Aorta (tissue), 5 donors: ENCODE measurements around the gene AP1G1. TPM values are rescaled to one million over a fixed set of nuclear protein-coding genes. Genes with fewer than 3 reads are reported as not detected.
"Not testable (repeated sequence)": the region's sequence is repeated elsewhere in the genome, so short reads cannot be mapped to it uniquely, and the experiment has no call there.

ENCODE experiments used
- ATAC-seq: fragments of 200-7000 bp; cut with Tn5 transposase; one replicate; pipeline ENCODE4 v1.9.1; 2022; ENCODE audit warnings: moderate library complexity; ENCODE audit not compliant: low FRiP score
- DNase-seq, 2 donors: peaks; one replicate each; pipeline ENCODE4 v3.0.0-alpha.2; 2020
- H3K27ac ChIP-seq, 2 donors: one replicate each; pipeline ENCODE4 v1.5.1; 2013; ENCODE audit warnings: low read length in 2 of 2, mild to moderate bottlenecking in 2 of 2, moderate library complexity in 2 of 2, control low read depth in 1 of 2, inconsistent platforms in 1 of 2, low read depth in 1 of 2
- H3K27me3 ChIP-seq, 2 donors: one replicate each; pipeline ENCODE4 v1.6.1; 2013; ENCODE audit warnings: control low read depth in 1 of 2, low read length in 1 of 2, mild to moderate bottlenecking in 1 of 2, moderate library complexity in 1 of 2; ENCODE audit not compliant: insufficient read depth in 2 of 2, control insufficient read depth in 1 of 2
- H3K36me3 ChIP-seq, 2 donors: one replicate each; pipeline ENCODE4 v1.6.1; 2013; ENCODE audit warnings: control low read depth in 1 of 2, low read length in 1 of 2, mild to moderate bottlenecking in 1 of 2; ENCODE audit not compliant: insufficient read depth in 2 of 2, control insufficient read depth in 1 of 2
- H3K4me1 ChIP-seq, 2 donors: one replicate each; pipeline ENCODE4 v1.6.1; 2013; ENCODE audit warnings: low read length in 2 of 2, control low read depth in 1 of 2, mild to moderate bottlenecking in 1 of 2, moderate library complexity in 1 of 2; ENCODE audit not compliant: insufficient read depth in 2 of 2, control insufficient read depth in 1 of 2
- H3K4me3 ChIP-seq, 2 donors: one replicate each; pipeline ENCODE4 v1.5.1; 2013; ENCODE audit warnings: low read length in 2 of 2, control low read depth in 1 of 2, mild to moderate bottlenecking in 1 of 2
- H3K9me3 ChIP-seq: one replicate; pipeline ENCODE4 v1.6.1; 2013; ENCODE audit warnings: mild to moderate bottlenecking, low read length; ENCODE audit not compliant: control insufficient read depth
- WGBS, 2 donors: extraction: QIAGEN DNeasy Blood & Tissue Kit; methylation state at CpG; one replicate each; pipeline ENCODE4 v1.1.7; 2013; 5-methylcytosine and 5-hydroxymethylcytosine counted together
- intact Hi-C, 2 donors: fragments of 100-400 bp; cut with DNase I; formaldehyde crosslinking; loops; one replicate each; pipeline versions ENCODE4 v1.14.2 to v1.15.0; 2022
- polyA plus RNA-seq, 2 donors: library from polyadenylated mRNA; stranded (reverse); fragments of 200-250 nt; gene quantifications; one replicate each; pipeline ENCODE4 v1.2.3, GENCODE V29; 2013
- total RNA-seq, 2 donors: library from RNA; stranded (reverse); fragmentation: NEBNext Ultra II Directional; extraction: Animal tissue kit (Norgen Biotek cat#: 25700); gene quantifications; one replicate each; pipeline ENCODE4 v1.2.1, GENCODE V29; 2021
- donor health status: healthy with polysubstance abuse.
- donor health status: Bipolar disorder and iron deficiency.
- donor health status: DM: no; HTN: no; CAD: no.
- donor health status: DM: no; HTN: no; CAD: no.
- donor health status: DM: yes; HTN: yes; CAD: no.

Gene AP1G1
- total and polyA plus RNA-seq, 4 donors, result 12.4 to 87.7 (median 48.2) TPM

GRCh38 chr16:71830359-71830758 lies 21.7 kb upstream of the AP1G1 start:
- no peak overlapping the region for H3K27ac ChIP-seq
- no peaks in the 10 kb centered on the region for H3K36me3 ChIP-seq
- 86 to 87% methylated on average over 2 of the region's 2 CpGs for WGBS, 2 donors
- H3K4me1 ChIP-seq, result no peaks in the 10 kb centered on the region
- no peaks in the 10 kb centered on the region for H3K27me3 ChIP-seq
- H3K9me3 ChIP-seq, result no peaks in the 10 kb centered on the region
- DNase-seq (no peak), ATAC-seq (no peak)
- intact Hi-C loops, result no loop called here
- no peak overlapping the region for H3K4me3 ChIP-seq

GRCh38 chr16:71826533-71827017 lies 17.9 kb upstream of the AP1G1 start:
- no peak for ATAC-seq
- WGBS, 2 donors, result 78 to 81% methylated on average over 5 of the region's 5 CpGs
- no peaks in the 10 kb centered on the region for H3K4me1 ChIP-seq
- intact Hi-C loops, result no loop called here
- DNase-seq, result no peak
- H3K36me3 ChIP-seq, result no peaks in the 10 kb centered on the region
- no peaks in the 10 kb centered on the region for H3K27me3 ChIP-seq
- no peaks in the 10 kb centered on the region for H3K9me3 ChIP-seq
- no peak overlapping the region for H3K4me3 ChIP-seq
- H3K27ac ChIP-seq, result no peak overlapping the region

GRCh38 chr16:71817155-71817500 lies 8.5 kb upstream of the AP1G1 start:
- H3K4me1 ChIP-seq, DNase-seq, H3K4me3 ChIP-seq, H3K27me3 ChIP-seq, H3K36me3 ChIP-seq, H3K9me3 ChIP-seq: not testable (repeated sequence)
- WGBS, 2 donors, result 13 to 16% methylated on average over 10 of the region's 10 CpGs
- intact Hi-C loops, result loop anchor here in 1 of 2 donors (2.0 kb wide), 1 partner anchor 28 kb away; the partner anchor contains the start of gene ATXN1L
- peak; percentile 28 for ATAC-seq
- peak overlapping the region; percentile 84 to 86 for H3K27ac ChIP-seq

GRCh38 chr16:71811261-71811803 lies 2.7 kb upstream of the AP1G1 start:
- no peaks in the 10 kb centered on the region for H3K27me3 ChIP-seq
- no peak overlapping the region for H3K27ac ChIP-seq
- H3K4me3 ChIP-seq, result no peak overlapping the region
- ATAC-seq (no peak), DNase-seq (no peak)
- H3K4me1 ChIP-seq, result no peaks in the 10 kb centered on the region
- intact Hi-C loops, result no loop called here
- WGBS, 2 donors, result 70 to 86% methylated on average over 4 to 5 of the region's 5 CpGs
- H3K9me3 ChIP-seq, result no peaks in the 10 kb centered on the region
- no peaks in the 10 kb centered on the region for H3K36me3 ChIP-seq

- H3K27me3 ChIP-seq, ATAC-seq, H3K36me3 ChIP-seq, H3K9me3 ChIP-seq, H3K4me3 ChIP-seq, H3K27ac ChIP-seq, DNase-seq, intact Hi-C loops, H3K4me1 ChIP-seq: not testable (repeated sequence)
- WGBS, 2 donors, result 92 to 93% methylated on average over 11 of the region's 11 CpGs
Measured at GRCh38 chr16:71810155-71810530, 1.5 kb upstream of the AP1G1 start.

- no peaks in the 10 kb centered on the region for H3K27me3 ChIP-seq
- intact Hi-C loops, result loop anchor here (2.0 to 10.0 kb wide), 5 partner anchors 39 to 89 kb away; partner anchors contain the start of genes ATXN1L (in 2 of the 2), IST1 (in 2 of the 2), PHLPP2 (in 1 of the 2) and ZNF821 (in 1 of the 2)
- DNase-seq, result no peak
- 0 to 1% methylated on average over 38 to 44 of the region's 44 CpGs for WGBS, 2 donors
- H3K27ac ChIP-seq, result peak overlapping the region; percentile 58 to 95
- peak; percentile 47 for ATAC-seq
- no peaks in the 10 kb centered on the region for H3K36me3 ChIP-seq
- H3K4me3 ChIP-seq, result peak overlapping the region; percentile 77 to 96
- no peaks in the 10 kb centered on the region for H3K4me1 ChIP-seq
- H3K9me3 ChIP-seq, result no peaks in the 10 kb centered on the region
Measured at GRCh38 chr16:71807905-71808592, 585 bp downstream of the AP1G1 start.

GRCh38 chr16:71803305-71803690 lies 5.3 kb downstream of the AP1G1 start:
- no peaks in the 10 kb centered on the region for H3K27me3 ChIP-seq
- H3K9me3 ChIP-seq, result no peaks in the 10 kb centered on the region
- intact Hi-C loops, result loop anchor here in 1 of 2 donors (10.0 kb wide), 1 partner anchor 78 kb away; the partner anchor contains the start of gene PHLPP2
- no peak for DNase-seq
- H3K27ac ChIP-seq, result no peak overlapping the region
- ATAC-seq, result no peak
- H3K4me1 ChIP-seq, result no peaks in the 10 kb centered on the region
- H3K4me3 ChIP-seq, result no peak overlapping the region
- H3K36me3 ChIP-seq, result no peaks in the 10 kb centered on the region
- WGBS, 2 donors, result 75 to 89% methylated on average over 1 of the region's 1 CpG

- Histone ChIP-seq H3K36me3 (no peaks in the 10 kb centered on the region), H3K9me3 (no peaks in the 10 kb centered on the region), H3K27ac (no peak overlapping the region), H3K27me3 (no peaks in the 10 kb centered on the region), H3K4me3 (no peak overlapping the region), H3K4me1 (no peaks in the 10 kb centered on the region)
- intact Hi-C loops, result no loop called here
- DNase-seq, result no peak
- ATAC-seq, result no peak
- WGBS, 2 donors, result 88 to 95% methylated on average over 2 of the region's 2 CpGs
Measured at GRCh38 chr16:71796501-71797097, 12.0 kb downstream of the AP1G1 start.

GRCh38 chr16:71794943-71795342 lies 13.7 kb downstream of the AP1G1 start:
- 4 to 6% methylated on average over 1 of the region's 1 CpG for WGBS, 2 donors
- no peaks in the 10 kb centered on the region for H3K36me3 ChIP-seq
- no peaks in the 10 kb centered on the region for H3K27me3 ChIP-seq
- no peaks in the 10 kb centered on the region for H3K9me3 ChIP-seq
- intact Hi-C loops, result no loop called here
- no peak overlapping the region for H3K27ac ChIP-seq
- H3K4me3 ChIP-seq, result no peak overlapping the region
- H3K4me1 ChIP-seq, result no peaks in the 10 kb centered on the region
- DNase-seq (no peak), ATAC-seq (no peak)
